SU-DHL-6 (cell line): ENCODE data around the gene SAFB.

Source experiments
- H2AFZ ChIP-seq: fragments of 200-600 bp; sonication (generic); 2 replicates; pipeline ENCODE4 v1.6.1; 2014; ENCODE audit warnings: low read depth, mild to moderate bottlenecking, moderate library complexity, mixed read lengths, antibody characterized with exemption, low read length; ENCODE audit not compliant: severe bottlenecking
- H3F3A ChIP-seq: fragments of 200-600 bp; shearing (Covaris generic); 2 replicates; pipeline ENCODE4 v1.6.0; 2016; ENCODE audit warnings: antibody characterized with exemption, mild to moderate bottlenecking; ENCODE audit not compliant: insufficient read depth
- H3K27ac ChIP-seq: fragments of 200-600 bp; sonication (generic); 2 replicates; pipeline ENCODE4 v1.5.1; 2016; ENCODE audit warnings: low read depth, mild to moderate bottlenecking, low read length, moderate library complexity, mixed read lengths
- H3K27me3 ChIP-seq: fragments of 200-600 bp; sonication (generic), shearing (Covaris generic); 2 replicates; pipeline ENCODE4 v1.6.0; 2014; ENCODE audit warnings: mild to moderate bottlenecking, low read length
- H3K36me3 ChIP-seq: fragments of 200-600 bp; sonication (generic); 2 replicates; pipeline ENCODE4 v1.6.1; 2014; ENCODE audit warnings: mild to moderate bottlenecking, low read length, mixed read lengths
- H3K4me2 ChIP-seq: fragments of 300-600, 200-600 bp; shearing (Covaris generic), sonication (generic); 2 replicates; pipeline ENCODE4 v1.6.0; 2014; ENCODE audit warnings: low read length, low read depth, mild to moderate bottlenecking; ENCODE audit not compliant: poor library complexity, severe bottlenecking
- H3K4me3 ChIP-seq: fragments of 200-600 bp; sonication (generic); 2 replicates; pipeline ENCODE4 v1.5.1; 2014; ENCODE audit warnings: antibody characterized with exemption, low read length, mild to moderate bottlenecking, mixed read lengths; ENCODE audit not compliant: insufficient read depth, poor library complexity, severe bottlenecking
- H3K79me2 ChIP-seq: fragments of 200-600 bp; sonication (generic); 2 replicates; pipeline ENCODE4 v1.6.1; 2014; ENCODE audit warnings: mild to moderate bottlenecking, low read length, moderate library complexity; ENCODE audit not compliant: insufficient read depth
- H3K9ac ChIP-seq: fragments of 200-600 bp; sonication (generic); 2 replicates; pipeline ENCODE4 v1.7.0; 2014; ENCODE audit warnings: mild to moderate bottlenecking, low read length
- H3K9me2 ChIP-seq: fragments of 200-600 bp; sonication (generic); replicated peaks from 2 replicates; pipeline ENCODE4 v1.6.1; 2014; ENCODE audit warnings: low read length; ENCODE audit not compliant: insufficient read depth
- H3K9me3 ChIP-seq: fragments of 200-600 bp; sonication (generic); 2 replicates; pipeline ENCODE4 v1.6.1; 2014; ENCODE audit warnings: low read length, mixed read lengths; ENCODE audit not compliant: insufficient read depth
- H4K20me1 ChIP-seq: fragments of 200-600 bp; sonication (generic); 2 replicates; pipeline ENCODE4 v1.6.1; 2014; ENCODE audit warnings: low read depth, mild to moderate bottlenecking, antibody characterized with exemption, low read length, moderate library complexity, mixed read lengths
- EZH2phosphoT487 ChIP-seq: fragments of 200-600 bp; sonication (generic), shearing (Covaris generic); conservative IDR thresholded peaks from 2 replicates; pipeline ENCODE4 v1.6.1; 2018; ENCODE audit warnings: mild to moderate bottlenecking, antibody characterized with exemption, low read length, moderate library complexity, mixed read lengths
- TF ChIP-seq, protein P1 (sequence below): fragments of 200-600 bp; sonication (generic); IDR thresholded peaks from one replicate; pipeline ENCODE4 v1.5.1; 2017; ENCODE audit warnings: antibody characterized with exemption, mild to moderate bottlenecking, low read length, moderate library complexity; ENCODE audit not compliant: insufficient read depth, poor library complexity, severe bottlenecking

SAFB gene

DNA sequence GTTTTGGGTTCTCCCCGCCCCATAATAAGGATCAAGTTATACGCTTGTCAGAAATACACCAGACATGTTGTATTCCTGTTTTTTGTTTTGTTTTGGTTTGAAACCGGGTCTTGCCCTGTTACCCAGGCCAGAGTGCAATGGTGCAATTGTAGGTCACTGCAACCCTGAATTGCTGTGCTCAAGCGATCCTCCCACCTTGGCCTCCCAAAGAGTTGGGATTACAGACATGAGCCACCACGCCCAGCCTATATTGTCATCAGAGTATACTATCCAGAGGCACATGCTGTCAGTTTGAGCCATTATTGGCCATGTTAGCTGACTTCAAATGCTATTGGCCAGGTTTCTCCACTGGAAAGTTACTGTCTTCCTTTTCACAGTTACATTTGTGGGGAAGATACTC lies 9.8 kb downstream of the SAFB start:
- Histone ChIP-seq H2AFZ (no peak overlapping the region), H3K9ac (no peak overlapping the region), H3K27ac (no peak overlapping the region), H3K4me3 (no peak overlapping the region), H3K27me3 (no peaks in the 10 kb centered on the region), H3K36me3 (peaks cover 34% of the 10 kb centered on the region), H4K20me1 (peaks cover 72% of the 10 kb centered on the region), H3K79me2 (peaks cover 100% of the 10 kb centered on the region), H3K9me2 (no peaks in the 10 kb centered on the region), H3F3A (peaks cover 15% of the 10 kb centered on the region), H3K4me2 (no peak overlapping the region), H3K9me3 (no peaks in the 10 kb centered on the region)
- TF ChIP-seq, protein P1, sequence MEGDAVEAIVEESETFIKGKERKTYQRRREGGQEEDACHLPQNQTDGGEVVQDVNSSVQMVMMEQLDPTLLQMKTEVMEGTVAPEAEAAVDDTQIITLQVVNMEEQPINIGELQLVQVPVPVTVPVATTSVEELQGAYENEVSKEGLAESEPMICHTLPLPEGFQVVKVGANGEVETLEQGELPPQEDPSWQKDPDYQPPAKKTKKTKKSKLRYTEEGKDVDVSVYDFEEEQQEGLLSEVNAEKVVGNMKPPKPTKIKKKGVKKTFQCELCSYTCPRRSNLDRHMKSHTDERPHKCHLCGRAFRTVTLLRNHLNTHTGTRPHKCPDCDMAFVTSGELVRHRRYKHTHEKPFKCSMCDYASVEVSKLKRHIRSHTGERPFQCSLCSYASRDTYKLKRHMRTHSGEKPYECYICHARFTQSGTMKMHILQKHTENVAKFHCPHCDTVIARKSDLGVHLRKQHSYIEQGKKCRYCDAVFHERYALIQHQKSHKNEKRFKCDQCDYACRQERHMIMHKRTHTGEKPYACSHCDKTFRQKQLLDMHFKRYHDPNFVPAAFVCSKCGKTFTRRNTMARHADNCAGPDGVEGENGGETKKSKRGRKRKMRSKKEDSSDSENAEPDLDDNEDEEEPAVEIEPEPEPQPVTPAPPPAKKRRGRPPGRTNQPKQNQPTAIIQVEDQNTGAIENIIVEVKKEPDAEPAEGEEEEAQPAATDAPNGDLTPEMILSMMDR = no peak
- no peak for TF ChIP-seq EZH2phosphoT487

DNA sequence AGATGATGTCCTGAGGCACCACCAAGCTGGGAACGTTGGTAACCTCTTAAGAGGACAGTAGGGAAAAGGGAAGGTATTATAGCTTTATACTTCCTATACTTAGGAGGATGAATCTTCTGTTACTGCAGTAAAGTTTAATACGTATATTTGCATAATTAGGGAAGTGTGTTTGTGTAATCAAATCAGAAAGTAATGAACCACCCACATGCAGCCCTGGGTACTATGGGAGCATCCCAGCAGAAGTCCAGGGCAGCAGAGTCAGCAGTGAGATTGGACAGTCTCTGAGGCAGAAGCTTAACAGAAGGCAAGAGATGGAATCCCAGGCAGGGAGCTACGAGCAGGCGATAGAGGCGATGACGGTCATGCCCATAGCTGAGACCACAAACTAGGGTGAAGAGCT lies 12.5 kb downstream of the SAFB start:
- H3K4me2 ChIP-seq = no peak overlapping the region
- H3K27me3 ChIP-seq = no peaks in the 10 kb centered on the region
- H2AFZ ChIP-seq = no peak overlapping the region
- H3K9ac ChIP-seq = no peak overlapping the region
- H3K36me3 ChIP-seq = peaks cover 27% of the 10 kb centered on the region
- H4K20me1 ChIP-seq = peaks cover 60% of the 10 kb centered on the region
- H3K79me2 ChIP-seq = peaks cover 100% of the 10 kb centered on the region
- no peak overlapping the region for H3K27ac ChIP-seq
- no peaks in the 10 kb centered on the region for H3K9me2 ChIP-seq
- no peaks in the 10 kb centered on the region for H3K9me3 ChIP-seq
- no peak overlapping the region for H3K4me3 ChIP-seq
- TF ChIP-seq EZH2phosphoT487 = no peak
- TF ChIP-seq, protein P1 = no peak
- peaks cover 8% of the 10 kb centered on the region for H3F3A ChIP-seq

DNA sequence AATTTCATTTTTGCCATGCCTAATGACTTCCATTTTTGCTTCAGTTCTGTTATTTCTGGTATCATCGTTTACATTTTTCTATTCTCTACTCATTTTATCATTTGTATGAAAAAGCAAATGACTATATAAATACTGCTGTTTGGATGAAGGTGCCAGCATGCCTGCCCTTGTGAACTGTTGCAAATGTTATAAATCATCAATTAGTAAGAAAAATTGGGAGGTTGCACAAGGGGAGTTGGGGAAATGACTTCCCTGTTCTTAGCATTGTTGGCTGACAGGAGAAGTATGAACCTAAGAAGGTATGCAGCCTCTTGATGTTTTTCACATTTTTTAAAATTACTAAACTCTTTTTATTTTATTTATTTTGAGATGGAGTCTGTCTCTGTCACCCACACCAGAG lies 15.1 kb downstream of the SAFB start:
- no peaks in the 10 kb centered on the region for H3K9me3 ChIP-seq
- H2AFZ ChIP-seq = no peak overlapping the region
- H3K27me3 ChIP-seq = no peaks in the 10 kb centered on the region
- peaks cover 51% of the 10 kb centered on the region for H4K20me1 ChIP-seq
- no peak overlapping the region for H3K27ac ChIP-seq
- no peak for TF ChIP-seq EZH2phosphoT487
- TF ChIP-seq, protein P1 = no peak
- H3K9me2 ChIP-seq = no peaks in the 10 kb centered on the region
- H3K4me3 ChIP-seq = no peak overlapping the region
- H3K9ac ChIP-seq = no peak overlapping the region
- peaks cover 100% of the 10 kb centered on the region for H3K79me2 ChIP-seq
- no peak overlapping the region for H3K4me2 ChIP-seq
- peaks cover 25% of the 10 kb centered on the region; the same call in 1 of the 2 replicates for H3K36me3 ChIP-seq
- peaks cover 8% of the 10 kb centered on the region for H3F3A ChIP-seq
